LNCaP clone FGC (cell line): ENCODE results near the gene NUDT3.
"Not testable (repeated sequence)": the region's sequence is repeated elsewhere in the genome, so short reads cannot be mapped to it uniquely, and the experiment has no call there.

Experiments
- DNase-seq: peaks from one replicate; pipeline ENCODE4 v3.0.0-alpha.2; 2011; ENCODE audit warnings: low read depth
- H3K4me3 ChIP-seq: 2 replicates; pipeline ENCODE4 v1.5.1; 2011; ENCODE audit warnings: mild to moderate bottlenecking, low read depth, low read length, control low read depth
- CTCF ChIP-seq: IDR thresholded peaks from 2 replicates; pipeline ENCODE4 v1.5.1; 2012; ENCODE audit warnings: mild to moderate bottlenecking; ENCODE audit not compliant: control insufficient read depth, insufficient read depth; ENCODE audit errors: extremely low read depth

Gene NUDT3

DNA sequence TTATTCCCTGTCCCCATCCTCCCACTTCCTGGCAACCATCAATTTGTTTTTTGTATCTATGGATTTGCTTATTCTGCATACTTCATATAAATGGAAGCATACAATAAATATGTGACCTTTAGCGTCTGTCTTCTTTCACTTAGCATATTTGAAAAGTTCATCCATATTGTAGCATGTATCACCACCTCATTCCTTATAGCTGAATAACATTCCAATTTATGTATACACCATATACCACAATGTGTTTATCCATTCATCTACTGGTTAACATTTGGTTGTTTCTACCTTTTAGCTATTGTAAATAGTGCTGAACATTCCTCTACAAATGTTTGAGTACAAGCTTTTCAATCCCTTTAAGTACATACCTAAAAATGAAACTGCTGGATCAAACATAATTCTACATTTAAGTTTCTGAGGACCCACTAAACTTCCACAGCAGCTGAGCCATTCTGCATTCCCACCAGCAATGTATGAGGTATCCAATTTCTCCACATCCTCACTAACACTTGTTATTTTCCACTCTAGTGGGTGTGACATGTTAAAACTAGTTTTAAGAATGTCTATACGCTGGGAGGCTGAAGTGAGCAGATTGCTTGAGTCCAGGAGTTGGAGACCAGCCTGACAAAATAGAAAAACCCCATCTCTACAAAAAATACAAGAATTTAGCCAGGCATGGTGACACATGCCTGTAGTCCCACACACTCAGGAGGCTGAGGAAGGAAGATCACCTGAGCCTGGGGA is 32.9 kb downstream of the NUDT3 start:
- no peak for DNase-seq
- no peak for TF ChIP-seq CTCF
- no peak overlapping the region for H3K4me3 ChIP-seq

DNA sequence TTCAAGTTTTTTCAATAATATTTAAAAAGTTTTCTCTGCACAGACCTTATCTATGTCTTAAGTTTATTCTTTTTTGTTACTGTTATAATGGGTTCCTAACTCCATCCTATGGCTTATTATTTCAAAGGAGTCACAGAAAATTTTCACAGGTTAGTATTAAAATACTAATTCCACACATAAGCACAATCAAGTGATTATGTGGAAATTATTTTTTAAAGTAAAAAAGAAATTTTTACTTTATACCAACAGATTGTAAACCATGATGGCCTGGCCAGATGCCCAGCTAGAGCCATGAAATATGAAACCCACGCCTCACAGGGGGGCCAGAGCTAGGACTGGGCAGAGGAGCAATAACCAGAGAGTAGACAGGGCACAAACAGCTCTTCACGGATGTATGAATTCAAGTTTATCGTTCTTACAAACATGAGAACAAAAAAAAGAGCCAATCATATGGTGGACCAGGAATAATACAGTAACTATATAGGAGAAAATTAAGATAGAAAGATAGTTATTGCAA is 34.0 kb downstream of the NUDT3 start:
- DNase-seq, result peak; percentile 27

DNA sequence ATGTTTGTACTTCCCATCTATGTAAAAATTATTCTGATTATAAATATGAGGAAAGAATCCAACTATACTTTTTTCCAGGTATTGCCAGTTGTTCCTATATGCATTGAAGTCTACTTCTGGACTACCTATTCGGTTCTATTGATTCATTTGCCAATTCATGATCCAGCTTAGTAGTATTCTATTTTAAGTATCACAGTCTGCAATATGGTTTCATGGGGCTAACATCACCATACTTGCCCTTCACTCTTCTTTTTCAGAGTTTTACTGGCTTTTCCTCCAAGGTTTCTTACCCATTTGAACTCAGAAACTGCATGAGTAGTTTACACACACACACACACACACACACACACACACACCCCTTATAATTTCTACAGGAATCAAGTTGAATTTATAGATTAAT is 34.5 kb downstream of the NUDT3 start:
- DNase-seq, result no peak
- TF ChIP-seq CTCF, result no peak

More for the DNA sequence above, 34.0 kb downstream of the NUDT3 start:
- no peak for TF ChIP-seq CTCF
- no peak overlapping the region for H3K4me3 ChIP-seq

GRCh38 chr6:34355889-34356288 is 36.6 kb downstream of the NUDT3 start:
- no peak for DNase-seq
- no peak for TF ChIP-seq CTCF
- no peak overlapping the region for H3K4me3 ChIP-seq

More for the DNA sequence above, 34.5 kb downstream of the NUDT3 start:
- no peak overlapping the region for H3K4me3 ChIP-seq

DNA sequence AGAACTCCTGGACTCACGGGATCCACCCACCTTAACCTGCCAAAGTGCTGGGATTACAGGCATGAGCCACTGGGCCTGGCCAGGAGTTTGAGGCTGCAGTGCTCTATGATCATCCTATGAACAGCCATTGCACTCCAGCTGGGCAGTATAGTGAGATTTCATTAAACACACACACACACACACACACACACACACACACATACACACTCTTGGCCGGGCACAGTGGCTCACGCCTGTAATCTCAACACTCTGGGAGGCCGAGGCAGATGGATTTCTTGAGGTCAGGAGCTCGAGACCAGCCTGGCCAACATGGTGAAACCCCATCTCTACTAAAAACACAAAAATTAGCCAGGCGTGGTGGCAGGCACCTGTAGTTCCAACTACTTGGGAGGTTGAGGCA is 38.2 kb downstream of the NUDT3 start:
- not testable (repeated sequence) for H3K4me3 ChIP-seq, DNase-seq

GRCh38 chr6:34353530-34353929 is 38.9 kb downstream of the NUDT3 start:
- DNase-seq, H3K4me3 ChIP-seq: not testable (repeated sequence)

DNA sequence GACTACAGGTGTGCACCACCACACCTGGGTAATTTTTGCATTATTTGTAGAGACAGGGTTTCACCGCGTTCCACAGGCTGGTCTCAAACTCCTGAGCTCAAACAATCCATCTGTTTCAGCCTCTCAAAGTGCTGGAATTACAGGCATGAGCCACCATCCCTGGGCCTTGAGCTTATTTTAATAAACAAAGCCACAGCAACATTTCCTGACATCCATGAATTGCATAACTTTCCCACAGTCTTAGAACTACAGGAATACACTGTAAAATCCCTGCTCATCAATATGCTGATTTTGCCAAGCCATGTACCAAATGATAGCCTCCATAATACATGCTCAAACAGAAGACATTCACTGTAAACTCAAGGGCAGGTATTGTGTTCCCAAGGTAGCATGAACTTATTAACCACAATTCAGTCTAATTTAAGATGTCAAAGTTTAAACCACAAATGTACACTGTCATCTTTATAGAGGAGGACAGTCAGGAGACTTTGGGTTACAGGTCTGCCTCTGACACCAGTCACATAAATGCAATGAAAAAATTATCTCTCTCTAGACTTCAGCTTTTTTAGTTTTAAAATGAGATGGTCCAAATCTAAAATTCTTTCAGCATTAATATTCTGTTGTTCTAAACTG is 40.0 kb downstream of the NUDT3 start:
- TF ChIP-seq CTCF, result no peak
- no peak for DNase-seq
- H3K4me3 ChIP-seq, result no peak overlapping the region

- DNase-seq, result no peak
- TF ChIP-seq CTCF, result no peak
- H3K4me3 ChIP-seq, result no peak overlapping the region
These were observed 41.6 kb downstream of the NUDT3 start for GRCh38 chr6:34350934-34351217.
